GM12874 (cell line): ENCODE data around the gene MTHFD1L.
A peak's percentile ranks its signal among the peaks of the same experiment; 100 is the strongest.

Experiments used
- CTCF ChIP-seq: IDR thresholded peaks from 2 replicates; pipeline ENCODE4 v1.5.1; 2011; ENCODE audit warnings: low read depth, mild to moderate bottlenecking, control low read depth, low read length, moderate library complexity; ENCODE audit not compliant: insufficient read depth

MTHFD1L gene

GRCh38 chr6:150924808-150925589 lies 59.5 kb downstream of the MTHFD1L start:
- no peak for TF ChIP-seq CTCF

- TF ChIP-seq CTCF, result no peak
Observed at GRCh38 chr6:150925590-150925928, 60.1 kb downstream of the MTHFD1L start.

GRCh38 chr6:150925976-150926375 lies 60.5 kb downstream of the MTHFD1L start:
- TF ChIP-seq CTCF, result no peak

GRCh38 chr6:150928882-150929281 lies 63.4 kb downstream of the MTHFD1L start:
- TF ChIP-seq CTCF, result peak; percentile 44; the same call in 1 of the 2 replicates

DNA sequence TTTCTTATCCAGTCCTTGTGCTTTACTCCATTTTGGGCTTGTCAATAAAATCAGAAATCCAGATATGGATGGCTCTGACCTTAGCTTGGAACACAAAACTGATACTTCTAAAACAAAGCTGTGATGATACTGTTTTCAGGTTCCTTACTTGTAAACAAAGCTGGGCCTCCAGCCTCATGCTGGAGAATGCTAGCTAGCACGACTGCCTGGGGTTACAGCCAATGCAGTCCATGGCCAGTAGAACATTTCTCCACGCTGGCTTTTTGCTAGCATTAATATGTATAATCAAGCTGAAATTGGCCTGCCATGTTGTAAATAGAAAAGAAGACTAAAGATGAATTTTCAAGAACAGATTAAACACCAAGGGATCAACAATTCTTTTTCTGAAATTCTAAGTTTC lies 63.9 kb downstream of the MTHFD1L start:
- TF ChIP-seq CTCF, result no peak

GRCh38 chr6:150930841-150931240 lies 65.3 kb downstream of the MTHFD1L start:
- no peak for TF ChIP-seq CTCF

- no peak for TF ChIP-seq CTCF
Observed at GRCh38 chr6:150931405-150931804, 65.9 kb downstream of the MTHFD1L start.

- TF ChIP-seq CTCF, result no peak
Observed at GRCh38 chr6:150932996-150933395, 67.5 kb downstream of the MTHFD1L start.
